Middle frontal gyrus (tissue), 1 donor: ENCODE measurements around the gene PDE4C.

Experiments used
- DNase-seq: peaks from one replicate; pipeline ENCODE4 v3.0.0-alpha.2; 2015; ENCODE audit warnings: low spot score; ENCODE audit errors: extremely low spot score

PDE4C gene

DNA sequence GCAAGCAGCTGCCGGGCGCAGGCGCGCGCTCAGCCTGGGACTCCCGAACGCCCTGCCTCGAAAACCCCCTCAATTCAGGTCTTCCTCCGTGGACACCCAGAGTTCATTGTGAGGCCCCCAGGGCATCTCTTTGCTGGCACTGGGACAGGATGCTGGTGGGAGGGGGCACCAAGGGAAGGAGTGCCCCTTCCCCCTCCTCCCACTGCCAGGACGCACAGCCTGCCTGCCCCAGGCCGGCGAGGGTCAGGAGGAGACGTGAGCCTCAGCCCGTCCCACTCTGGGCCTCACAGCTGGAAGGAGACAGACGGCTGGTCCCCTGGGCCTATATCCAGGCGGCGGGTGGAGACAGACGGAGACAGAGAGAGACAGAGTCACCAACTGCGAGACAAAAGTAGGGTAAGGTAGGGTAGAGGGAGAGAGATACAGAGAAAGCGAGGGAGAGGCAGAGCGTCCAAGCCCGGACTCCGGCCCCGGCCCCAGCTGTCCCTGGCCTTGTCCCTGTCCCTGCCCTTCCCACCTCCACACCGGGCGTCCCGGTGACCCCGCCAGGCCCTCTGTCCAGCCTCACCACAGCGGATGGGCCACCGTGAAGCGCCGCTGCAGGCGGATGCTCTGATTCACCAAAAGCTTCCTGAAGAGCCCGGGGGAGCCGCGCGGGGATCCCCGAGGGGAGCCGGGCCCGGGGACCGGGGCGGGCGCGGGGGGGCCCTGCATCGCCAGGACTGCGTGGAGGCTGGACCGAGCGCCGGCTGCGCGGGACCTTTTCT, at the start of gene PDE4C:
Gene PDE4C (minus strand): TSS at position 737 of the 767 bp plus-strand sequence. CDS start 23 bp downstream, at position 714.
- no peak for DNase-seq

DNA sequence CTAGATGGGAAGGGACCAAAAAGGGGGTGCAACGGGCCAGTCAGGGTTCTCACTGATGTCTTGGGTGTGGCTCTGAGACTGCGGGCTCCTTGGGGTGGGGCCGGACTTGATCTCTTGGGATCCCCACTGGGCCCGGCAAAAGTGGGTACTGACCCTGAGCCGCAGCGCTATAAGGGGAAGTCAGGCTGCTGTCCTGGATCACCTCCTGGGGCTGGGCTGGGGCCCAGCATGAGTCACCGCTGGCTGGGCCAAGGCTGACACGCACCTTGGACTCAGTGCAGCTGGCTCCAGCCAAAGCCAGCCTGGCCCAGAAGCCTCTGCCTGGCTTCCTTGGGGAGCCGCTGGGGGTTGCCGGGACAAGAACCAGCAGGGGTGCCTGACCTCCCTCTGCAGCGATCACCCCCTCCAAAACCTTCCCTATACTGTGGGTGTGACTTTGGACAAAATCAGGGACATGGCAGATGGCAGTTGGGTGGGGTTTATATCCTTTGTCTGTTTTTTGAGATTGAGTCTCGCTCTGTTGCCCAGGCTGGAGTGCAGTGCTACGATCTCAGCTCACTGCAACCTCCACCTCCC, 48.6 kb upstream of the PDE4C start:
- DNase-seq: no peak

- no peak for DNase-seq
Measured at GRCh38 chr19:18274219-18274780, 48.1 kb upstream of the PDE4C start, which contains the start of gene IQCN. IQCN (minus strand) TSS chr19:18274452; CDS start chr19:18269478, 4,974 bp downstream.

DNA sequence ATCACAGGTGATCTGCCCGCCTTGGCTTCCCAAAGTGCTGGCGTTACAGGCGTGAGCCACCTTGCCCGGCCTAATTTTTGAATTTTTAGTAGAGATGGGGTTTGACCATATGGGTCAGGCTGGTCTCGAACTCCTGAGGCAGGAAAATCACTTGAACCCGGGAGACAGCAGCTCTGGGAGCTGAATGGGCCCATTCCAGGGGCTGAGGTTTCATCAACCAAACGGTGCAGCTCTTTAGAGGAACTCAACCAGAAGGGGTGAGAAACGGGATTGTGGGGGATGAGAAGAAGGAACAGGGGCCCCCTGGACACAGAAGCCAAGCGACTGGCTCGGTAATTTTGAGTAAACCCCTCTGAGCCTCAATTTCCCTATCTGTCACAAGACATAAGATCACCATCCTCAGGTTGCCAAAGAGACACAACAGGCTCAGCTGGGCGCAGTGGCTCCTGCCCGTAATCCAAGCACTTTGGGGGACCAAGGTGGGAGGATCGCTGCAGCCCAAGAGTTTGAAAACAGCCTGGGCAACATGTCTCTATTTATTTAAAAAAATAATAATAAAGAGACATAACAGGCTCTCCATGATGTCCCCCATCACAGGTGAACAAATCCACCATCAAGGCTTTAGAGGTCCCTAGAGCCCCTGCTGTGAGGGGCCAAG, 47.5 kb upstream of the PDE4C start:
- DNase-seq: no peak

- no peak for DNase-seq
Measured at GRCh38 chr19:18271433-18271841, 45.2 kb upstream of the PDE4C start.

DNA sequence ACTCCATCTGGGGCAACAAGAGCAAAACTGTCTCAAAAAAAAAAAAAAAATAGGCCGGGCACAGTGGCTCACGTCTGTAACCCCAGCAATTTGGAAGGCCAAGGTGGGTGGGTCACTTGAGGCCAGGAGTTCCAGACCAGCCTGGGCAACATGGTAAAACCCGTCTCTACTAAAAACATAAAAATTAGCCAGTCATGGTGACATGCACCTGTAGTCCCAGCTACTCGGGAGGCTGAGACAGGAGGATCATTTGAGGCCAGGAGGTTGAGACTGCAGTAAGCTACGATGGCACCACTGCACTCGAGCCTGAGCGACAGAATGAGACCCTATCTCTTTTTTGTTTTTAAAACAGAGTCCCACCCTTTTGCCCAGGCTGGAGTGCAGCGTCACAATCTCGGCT, 44.1 kb upstream of the PDE4C start:
- DNase-seq: no peak

DNA sequence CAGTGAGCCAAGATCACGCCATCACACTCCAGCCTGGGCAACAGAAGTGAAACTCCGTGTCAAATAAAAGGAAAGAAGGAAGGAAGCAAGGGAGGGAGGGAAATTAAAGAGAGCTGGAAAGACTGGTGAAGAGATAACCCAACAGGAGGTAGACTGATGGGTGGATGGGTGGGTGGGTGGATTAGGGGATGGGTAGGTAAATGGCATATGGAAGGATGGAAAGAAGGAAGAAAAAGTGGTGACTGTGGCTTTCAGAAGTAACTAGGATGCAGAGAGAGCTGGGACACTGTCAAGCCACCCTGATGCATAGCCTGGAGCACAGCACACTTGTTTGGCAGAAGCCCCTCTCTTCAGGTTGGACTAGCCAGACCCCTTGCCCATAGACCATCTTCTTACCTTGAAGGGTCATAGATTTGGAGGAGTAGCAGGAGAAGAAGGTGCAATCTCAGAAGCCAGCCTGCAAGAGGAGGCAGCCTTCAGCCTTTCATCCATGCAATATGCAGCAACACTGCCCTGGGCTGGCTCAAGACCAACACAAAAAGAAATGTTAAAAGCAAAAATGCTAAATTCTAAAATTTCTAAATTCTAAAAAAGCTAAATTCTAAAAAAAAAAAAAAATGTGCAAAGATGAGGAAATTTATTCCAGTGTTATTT, 43.0 kb upstream of the PDE4C start:
- DNase-seq: no peak

DNA sequence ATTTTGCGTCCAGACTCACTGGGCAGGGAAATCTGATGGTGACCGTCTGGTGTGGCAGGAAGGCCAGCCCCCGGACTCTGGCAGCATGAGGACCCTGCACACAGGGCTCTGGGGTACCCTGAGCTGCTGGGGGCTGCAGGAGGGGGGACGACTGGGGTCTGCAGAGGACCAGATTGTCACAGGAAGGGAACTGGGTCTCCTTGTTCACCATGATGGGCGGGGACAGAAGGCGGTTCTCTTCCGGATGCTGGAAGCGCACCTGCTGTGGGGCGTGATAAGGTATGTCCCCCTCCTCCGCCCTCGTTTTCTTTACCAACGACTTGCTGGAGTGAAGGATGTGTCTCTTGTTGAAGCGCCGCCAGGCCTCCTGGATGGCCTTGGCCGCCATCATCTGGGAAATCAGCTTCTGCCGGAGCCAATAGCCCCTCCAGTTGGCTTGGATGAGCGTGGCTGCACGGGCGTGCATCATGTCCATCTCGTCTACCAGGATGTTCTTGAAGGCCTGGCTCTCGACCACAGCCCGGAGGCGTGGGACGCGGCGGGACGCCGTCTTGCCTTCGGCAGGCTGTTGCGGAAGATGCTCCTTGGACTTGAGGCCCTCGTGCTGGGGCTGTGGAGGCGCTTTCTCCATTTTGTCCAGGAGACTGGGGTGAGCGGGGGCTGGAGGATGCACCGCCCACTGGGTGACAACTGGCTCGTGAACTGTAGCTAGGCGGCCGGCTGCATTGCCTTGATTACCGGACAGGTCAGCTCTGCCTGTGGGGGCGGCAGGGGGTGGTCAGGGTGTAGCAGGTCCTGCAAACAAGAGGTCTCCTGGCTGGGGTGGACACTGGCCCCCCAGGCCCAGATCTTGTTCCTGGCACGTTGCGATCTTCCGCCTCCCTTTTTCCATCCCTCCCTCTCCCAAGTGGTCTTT, 40.8 kb upstream of the PDE4C start:
- DNase-seq: no peak

GRCh38 chr19:18265582-18265981, 39.3 kb upstream of the PDE4C start:
- no peak for DNase-seq

DNA sequence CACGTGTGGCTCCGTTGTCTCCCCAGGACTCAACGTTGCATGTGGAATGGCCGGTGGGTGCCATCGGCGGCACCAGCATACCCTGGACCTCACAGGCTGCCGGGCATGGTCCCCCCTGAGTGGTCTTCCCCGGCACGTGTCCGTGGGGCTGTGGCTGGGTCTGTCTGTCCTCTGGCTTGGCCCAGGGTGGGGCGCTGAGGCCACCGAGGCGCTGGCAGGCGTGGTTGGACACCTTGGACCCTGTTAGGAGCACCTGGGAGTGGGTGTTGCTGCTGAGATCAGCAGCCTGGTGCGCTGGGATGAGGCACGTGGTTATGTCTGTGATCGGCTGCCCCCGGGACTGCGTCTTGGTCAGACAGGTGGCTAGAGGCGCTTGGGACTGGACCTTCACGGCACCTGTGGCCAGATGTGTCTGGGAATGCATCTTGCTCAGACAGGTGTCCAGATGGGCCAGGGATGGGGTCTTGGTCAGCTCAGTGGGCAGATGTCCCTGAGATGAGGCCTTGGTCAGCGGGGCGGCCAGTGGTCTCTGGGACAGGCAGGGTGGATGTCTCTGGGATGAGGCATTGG, 38.8 kb upstream of the PDE4C start:
- DNase-seq: no peak

DNA sequence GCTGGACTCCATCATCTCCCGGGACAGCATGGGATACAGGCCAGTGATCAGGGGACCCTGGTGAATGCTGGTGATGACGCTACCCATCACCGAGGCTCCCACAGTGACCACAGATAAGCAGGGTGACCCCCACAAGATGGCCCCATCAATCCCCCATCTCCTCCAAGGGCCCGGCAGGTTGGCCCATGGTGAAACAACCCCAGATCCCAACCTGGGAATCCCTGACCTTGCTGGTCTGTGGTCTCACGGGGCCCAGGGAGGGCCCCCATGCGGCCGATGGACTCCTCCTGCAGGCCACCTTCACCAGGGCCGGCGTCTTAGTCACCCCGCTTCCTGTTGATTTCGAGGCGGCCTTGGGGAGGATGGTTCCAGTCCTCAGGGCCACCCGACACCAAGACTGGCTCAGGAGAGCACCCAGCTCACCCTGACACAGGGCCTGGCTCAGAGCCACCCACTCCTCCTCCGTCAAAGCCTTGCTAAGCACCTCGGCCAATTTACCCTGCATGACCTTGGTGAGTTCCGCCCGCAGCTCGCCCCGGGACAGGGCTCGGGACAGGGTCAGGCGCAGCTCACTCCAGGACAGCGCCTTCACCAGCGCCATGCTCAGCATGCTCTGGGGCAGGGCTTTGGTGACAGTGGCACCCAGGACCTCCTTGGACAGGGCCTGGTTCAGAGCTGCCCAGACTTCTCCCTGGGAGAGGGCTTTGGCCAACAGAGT, 38.1 kb upstream of the PDE4C start:
- no peak for DNase-seq

DNA sequence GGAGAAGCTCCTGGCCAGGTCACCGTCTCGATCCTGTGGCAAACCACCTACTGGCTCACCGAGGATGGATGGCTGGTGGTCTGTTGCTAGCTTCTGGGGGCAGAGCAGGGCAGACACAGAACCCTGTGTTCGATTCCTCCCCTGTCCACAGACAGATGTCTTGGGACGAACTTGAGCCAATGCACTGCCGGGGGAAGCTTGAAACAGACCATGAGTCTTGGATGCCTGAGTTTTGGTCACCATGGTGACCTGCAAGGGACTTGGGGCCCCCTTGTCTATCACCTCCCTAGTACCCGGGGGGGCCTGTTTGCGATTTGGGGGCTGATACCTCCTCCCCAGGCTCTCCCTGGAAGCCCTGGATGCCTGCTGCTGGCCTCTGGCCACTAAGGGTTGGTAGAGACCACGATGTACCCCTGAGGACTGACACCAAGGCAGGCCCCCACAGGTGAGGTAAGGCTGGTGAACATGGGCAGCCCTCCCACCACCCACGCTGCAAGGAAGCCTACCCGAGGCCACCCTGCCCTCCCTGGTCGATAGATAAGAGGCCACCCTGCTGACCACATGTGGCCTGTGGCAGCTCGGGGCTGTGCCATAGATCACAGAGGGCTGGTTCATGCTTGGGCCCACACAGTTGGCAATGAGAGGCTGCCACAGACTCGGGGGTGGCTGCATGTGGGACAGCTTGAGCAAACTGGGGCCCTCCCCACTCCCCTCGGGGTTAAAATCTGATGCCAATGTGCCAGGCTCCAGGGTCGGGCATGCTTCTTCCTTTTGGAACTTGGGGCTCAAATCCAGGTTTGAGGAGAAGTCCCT, 37.3 kb upstream of the PDE4C start:
- no peak for DNase-seq

DNA sequence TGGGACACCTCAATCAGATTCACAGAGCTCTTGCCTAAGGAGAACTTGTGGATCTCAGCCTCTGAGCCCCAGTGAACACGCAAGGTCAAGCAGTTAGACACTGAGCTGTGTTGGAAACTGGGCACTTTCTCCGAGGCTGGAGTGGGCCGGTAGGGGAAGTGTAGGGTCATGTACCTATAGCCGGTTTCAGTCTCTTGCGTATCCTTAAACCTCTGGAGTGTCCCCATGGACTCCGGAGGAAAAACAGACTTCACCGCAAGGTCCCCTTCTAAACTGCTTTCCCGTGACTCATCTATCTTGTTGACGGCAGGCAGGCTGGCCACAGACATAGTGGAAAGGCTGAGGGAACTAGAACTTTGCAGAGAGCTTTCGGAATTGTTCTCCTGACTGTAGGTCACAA, 36.7 kb upstream of the PDE4C start:
- no peak for DNase-seq

- DNase-seq: no peak
Measured at GRCh38 chr19:18262144-18262543, 35.9 kb upstream of the PDE4C start.

- no peak for DNase-seq
Measured at GRCh38 chr19:18261474-18261873, 35.2 kb upstream of the PDE4C start.

DNA sequence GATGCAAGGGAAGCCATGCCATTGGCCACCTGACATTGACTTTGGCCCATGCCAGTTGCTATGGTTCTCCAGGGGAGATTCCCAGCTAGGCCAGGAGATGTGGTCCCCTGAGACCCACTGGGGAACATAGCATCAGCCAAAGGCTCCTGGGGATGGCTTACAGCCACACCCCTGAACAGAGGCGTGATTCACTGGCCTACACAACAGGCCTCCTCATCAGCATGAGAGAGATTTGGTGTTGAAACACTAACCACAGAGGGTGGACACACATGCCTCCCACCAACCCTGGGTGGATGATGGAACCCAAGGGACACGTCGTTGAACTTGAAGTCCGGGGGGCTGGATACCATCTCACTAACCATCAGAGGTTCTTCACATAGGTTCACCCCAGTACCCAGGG, 33.7 kb upstream of the PDE4C start:
- DNase-seq: no peak

DNA sequence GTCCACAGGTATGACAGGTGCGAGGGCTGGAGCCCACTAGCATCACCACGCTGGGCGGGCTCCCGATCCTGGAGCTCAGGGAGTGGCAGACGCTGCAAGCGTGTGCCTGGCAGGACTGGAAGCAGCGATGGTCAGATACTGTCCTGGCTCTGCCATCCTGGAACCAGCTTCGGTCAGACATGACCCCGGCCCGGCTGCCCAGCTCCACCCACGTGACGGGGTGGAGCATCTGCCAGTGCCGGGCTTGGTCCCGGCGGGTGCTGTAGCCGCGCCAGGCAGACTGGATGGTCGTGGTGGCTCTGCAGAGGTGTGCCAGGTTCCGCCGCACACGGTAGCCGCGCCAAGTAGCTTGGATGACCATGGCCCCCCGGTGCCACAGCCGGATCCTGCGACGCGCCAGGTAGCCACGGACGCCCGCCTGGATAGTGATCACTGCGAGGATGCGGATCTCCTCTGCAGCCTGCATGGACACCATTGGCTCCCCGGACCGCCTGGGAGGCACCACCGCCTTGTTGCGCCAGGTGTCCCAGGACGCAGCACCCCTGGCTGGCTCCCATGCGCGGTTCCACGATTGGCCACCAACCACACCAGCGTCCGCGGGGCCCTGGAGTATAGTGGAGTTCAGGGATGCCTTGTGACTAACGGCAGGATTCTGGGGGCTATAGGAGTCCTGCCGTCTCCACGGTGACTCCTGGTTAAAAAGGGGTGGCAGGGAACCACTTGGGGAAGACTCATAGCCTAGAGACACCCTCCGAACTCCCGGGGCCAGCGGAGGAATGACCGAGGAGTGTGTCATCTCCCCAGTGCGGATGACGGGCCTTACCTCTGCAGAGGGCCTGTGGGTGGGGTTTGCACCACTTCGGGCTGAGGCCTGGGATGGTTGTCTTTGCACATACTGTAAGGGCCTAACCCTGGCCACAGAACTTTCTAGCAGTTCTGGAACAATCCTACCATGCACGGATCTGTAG, 31.5 kb upstream of the PDE4C start:
- DNase-seq: no peak
